IMR-90 (cell line): ENCODE results near the gene NAPEPLD. TPM values are rescaled to one million over a fixed set of nuclear protein-coding genes. Genes with fewer than 3 reads are reported as not detected.

ENCODE experiments used
- ATAC-seq: fragments of 200-7000 bp; cut with Tn5 transposase; 2 replicates; pipeline ENCODE4 v1.9.1; 2020; ENCODE audit warnings: low read depth, mild to moderate bottlenecking, moderate library complexity
- BruUV-seq: library from RNA; stranded (reverse); fragments of 400-500 nt; replicated peaks from 2 replicates; lab custom pipeline; 2021; lab: Mats Ljungman, UMichigan
- CTCF ChIA-PET: fragments of 300-600 bp; formaldehyde crosslinking; extraction: SDS; loops from one replicate; lab custom pipeline; 2021; ENCODE audit warnings: antibody characterized with exemption; lab: Yijun Ruan, JAX
- POLR2A ChIA-PET: fragments of 300-600 bp; sonication (Branson Sonifier 250); formaldehyde crosslinking; loops from one replicate; lab custom pipeline; 2022; ENCODE audit warnings: antibody characterized with exemption; ENCODE audit not compliant: unreplicated experiment; lab: Charles Lee
- DNase-seq: peaks from one replicate; pipeline ENCODE4 v3.0.0; 2013
- H2AFZ ChIP-seq: replicated peaks from 2 replicates; pipeline ENCODE3; 2013; ENCODE audit warnings: low read length, mild to moderate bottlenecking; ENCODE audit not compliant: poor library complexity
- H2AK5ac ChIP-seq: 2 replicates; pipeline ENCODE4 v1.6.1; 2013; ENCODE audit warnings: low read depth, low read length, inconsistent platforms
- H2AK9ac ChIP-seq: replicated peaks from 2 replicates; pipeline ENCODE3; 2013; ENCODE audit warnings: mild to moderate bottlenecking, low read depth, low read length, moderate library complexity; ENCODE audit not compliant: poor library complexity
- H2BK120ac ChIP-seq: 2 replicates; pipeline ENCODE4 v1.6.1; 2013; ENCODE audit warnings: low read depth, low read length, inconsistent platforms
- H2BK15ac ChIP-seq: 3 replicates; pipeline ENCODE4 v1.6.1; 2013; ENCODE audit warnings: low read depth, low read length, inconsistent platforms
- H2BK20ac ChIP-seq: 2 replicates; pipeline ENCODE4 v1.6.1; 2013; ENCODE audit warnings: low read depth, mild to moderate bottlenecking, inconsistent platforms, low read length, moderate library complexity
- H2BK5ac ChIP-seq: 2 replicates; pipeline ENCODE4 v1.6.1; 2013; ENCODE audit warnings: mild to moderate bottlenecking, low read depth, low read length, inconsistent platforms; ENCODE audit not compliant: poor library complexity, severe bottlenecking
- H3K14ac ChIP-seq: replicated peaks from 2 replicates; pipeline ENCODE4 v1.6.1; 2013; ENCODE audit warnings: low read depth, low read length, inconsistent platforms
- H3K18ac ChIP-seq: 2 replicates; pipeline ENCODE4 v1.6.1; 2013; ENCODE audit warnings: low read depth, low read length, control low read depth
- H3K23ac ChIP-seq: 2 replicates; pipeline ENCODE4 v1.6.1; 2013; ENCODE audit warnings: low read depth, low read length, inconsistent platforms
- H3K27ac ChIP-seq: 2 replicates; pipeline ENCODE4 v1.5.1; 2013; ENCODE audit warnings: mild to moderate bottlenecking, control low read depth, low read length; ENCODE audit not compliant: insufficient read depth
- H3K27me3 ChIP-seq: 2 replicates; pipeline ENCODE4 v1.6.1; 2013; ENCODE audit warnings: low read length; ENCODE audit not compliant: control insufficient read depth, insufficient read depth
- H3K36me3 ChIP-seq: 2 replicates; pipeline ENCODE4 v1.6.1; 2013; ENCODE audit warnings: low read length, mixed read lengths; ENCODE audit not compliant: control insufficient read depth, insufficient read depth
- H3K4ac ChIP-seq: 2 replicates; pipeline ENCODE4 v1.6.1; 2013; ENCODE audit warnings: low read depth, low read length, inconsistent platforms
- H3K4me1 ChIP-seq: 2 replicates; pipeline ENCODE4 v1.6.1; 2013; ENCODE audit warnings: low read length, mixed read lengths; ENCODE audit not compliant: control insufficient read depth, insufficient read depth
- H3K4me2 ChIP-seq: 2 replicates; pipeline ENCODE4 v1.6.1; 2013; ENCODE audit warnings: low read depth, mild to moderate bottlenecking, control low read depth, low read length, moderate library complexity
- H3K4me3 ChIP-seq: 2 replicates; pipeline ENCODE4 v1.5.1; 2013; ENCODE audit warnings: low read depth, mild to moderate bottlenecking, control low read depth, low read length, moderate library complexity; ENCODE audit not compliant: insufficient read depth
- H3K56ac ChIP-seq: 2 replicates; pipeline ENCODE4 v1.6.1; 2013; ENCODE audit warnings: low read length, inconsistent platforms; ENCODE audit not compliant: insufficient read depth; ENCODE audit errors: extremely low read depth
- H3K79me1 ChIP-seq, 2 experiments: 2 replicates each; pipeline ENCODE4 v1.6.1; 2013; ENCODE audit warnings: low read length in 2 of 2, inconsistent platforms in 1 of 2, low read depth in 1 of 2
- H3K9ac ChIP-seq: 2 replicates; pipeline ENCODE4 v1.6.1; 2013; ENCODE audit warnings: low read depth, low read length, control low read depth
- H3K9me1 ChIP-seq: 2 replicates; pipeline ENCODE4 v1.6.1; 2013; ENCODE audit warnings: low read length, inconsistent platforms; ENCODE audit not compliant: insufficient read depth
- H3K9me3 ChIP-seq: 2 replicates; pipeline ENCODE4 v1.6.1; 2013; ENCODE audit warnings: low read length; ENCODE audit not compliant: control insufficient read depth, insufficient read depth
- H4K20me1 ChIP-seq: 2 replicates; pipeline ENCODE4 v1.6.1; 2013; ENCODE audit warnings: low read length, inconsistent platforms; ENCODE audit not compliant: insufficient read depth
- H4K5ac ChIP-seq: 2 replicates; pipeline ENCODE4 v1.6.1; 2013; ENCODE audit warnings: mild to moderate bottlenecking, low read depth, low read length, control low read depth
- H4K8ac ChIP-seq, 2 experiments: 2 replicates each; pipeline ENCODE4 v1.6.1; 2013; ENCODE audit warnings: low read depth in 2 of 2, low read length in 2 of 2, control low read depth in 1 of 2, inconsistent platforms in 1 of 2
- H4K91ac ChIP-seq: 2 replicates; pipeline ENCODE4 v1.6.1; 2013; ENCODE audit warnings: low read depth, low read length, inconsistent platforms; ENCODE audit not compliant: insufficient read depth
- BHLHE40 ChIP-seq: fragments of 150-350 bp; IDR thresholded peaks from 2 replicates; pipeline ENCODE4 v1.6.1; 2016; ENCODE audit warnings: mild to moderate bottlenecking, low read depth, low read length
- CEBPB ChIP-seq: IDR thresholded peaks from 2 replicates; pipeline ENCODE4 v1.6.1; 2012; ENCODE audit warnings: low read depth, low read length, improper control_type of control experiment
- CHD1 ChIP-seq: IDR thresholded peaks from 2 replicates; pipeline ENCODE4 v1.6.1; 2012; ENCODE audit warnings: low read depth, low read length, improper control_type of control experiment
- CTCF ChIP-seq: conservative IDR thresholded peaks from 2 replicates; pipeline ENCODE4 v1.5.1; 2012; ENCODE audit warnings: mild to moderate bottlenecking, low read depth, low read length, improper control_type of control experiment
- ELK1 ChIP-seq: fragments of 150-350 bp; IDR thresholded peaks from 2 replicates; pipeline ENCODE4 v1.6.1; 2016; ENCODE audit warnings: low read depth, mild to moderate bottlenecking, low read length, moderate library complexity, borderline replicate concordance
- MAFK ChIP-seq: IDR thresholded peaks from 2 replicates; pipeline ENCODE4 v1.6.1; 2012; ENCODE audit warnings: low read depth, low read length, improper control_type of control experiment
- MAZ ChIP-seq: IDR thresholded peaks from 2 replicates; pipeline ENCODE4 v1.6.1; 2012; ENCODE audit warnings: low read depth, mild to moderate bottlenecking, low read length, improper control_type of control experiment, moderate library complexity, borderline replicate concordance
- MXI1 ChIP-seq: IDR thresholded peaks from 2 replicates; pipeline ENCODE4 v1.6.1; 2012; ENCODE audit warnings: low read depth, mild to moderate bottlenecking, low read length, moderate library complexity, borderline replicate concordance
- NFE2L2 ChIP-seq: fragments of 150-350 bp; IDR thresholded peaks from 2 replicates; pipeline ENCODE4 v1.6.1; 2016; ENCODE audit warnings: low read depth, mild to moderate bottlenecking, low read length
- POLR2A ChIP-seq: IDR thresholded peaks from 2 replicates; pipeline ENCODE4 v1.6.1; 2012; ENCODE audit warnings: mild to moderate bottlenecking, low read depth, low read length
- RAD21 ChIP-seq: IDR thresholded peaks from 2 replicates; pipeline ENCODE4 v1.6.1; 2012; ENCODE audit warnings: low read length, improper control_type of control experiment
- RCOR1 ChIP-seq: IDR thresholded peaks from 2 replicates; pipeline ENCODE4 v1.6.1; 2012; ENCODE audit warnings: mild to moderate bottlenecking, low read length, improper control_type of control experiment; ENCODE audit not compliant: insufficient replicate concordance
- RFX5 ChIP-seq: IDR thresholded peaks from 2 replicates; pipeline ENCODE4 v1.8.0; 2012; ENCODE audit warnings: low read depth, mild to moderate bottlenecking, low read length, moderate library complexity
- SMC3 ChIP-seq: fragments of 150-350 bp; IDR thresholded peaks from 2 replicates; pipeline ENCODE4 v1.6.1; 2016; ENCODE audit warnings: low read depth, mild to moderate bottlenecking, antibody characterized with exemption, low read length, moderate library complexity
- USF2 ChIP-seq: fragments of 150-350 bp; IDR thresholded peaks from 2 replicates; pipeline ENCODE4 v1.6.1; 2017; ENCODE audit warnings: mild to moderate bottlenecking, antibody characterized with exemption, low read length, low read depth
- WGBS, 2 experiments: methylation state at CpG; one replicate each; pipeline versions ENCODE4 v1.1.5 to v1.1.7; 2013; ENCODE audit warnings: missing lambda C conversion rate in 2 of 2; ENCODE audit not compliant: insufficient read length in 1 of 2; ENCODE audit errors: extremely low coverage in 2 of 2; 5-methylcytosine and 5-hydroxymethylcytosine counted together
- dilution Hi-C: fragments of 300-500 bp; cut with HindIII; formaldehyde crosslinking; loops from one replicate; pipeline ENCODE4 v1.14.3; 2018; ENCODE audit warnings: low sequenced_read_pairs; ENCODE audit not compliant: unreplicated experiment
- in situ Hi-C: fragments of 300-500 bp; cut with MboI; formaldehyde crosslinking; loops from 3 replicates; pipeline ENCODE4 v1.14.3; 2019; ENCODE audit warnings: low sequenced_read_pairs, inconsistent platforms, mixed read lengths
- intact Hi-C: fragments of 100-400 bp; cut with micrococcal nuclease; formaldehyde crosslinking; loops from 2 replicates; pipeline ENCODE4 v1.10.0; 2022
- polyA plus RNA-seq, 3 experiments: library from polyadenylated mRNA; depleted of rRNA; stranded (reverse); fragments of >200 nt; gene quantifications; 2 replicates each; pipeline ENCODE4 v1.2.3, GENCODE V29; 2012; ENCODE audit warnings: low replicate concordance in 1 of 3
- total RNA-seq: library from RNA; depleted of rRNA; stranded (reverse); fragments of >200 nt; gene quantifications from 2 replicates; pipeline ENCODE4 v1.2.3, GENCODE V29; 2012

The NAPEPLD gene
- total and polyA plus RNA-seq, 2 of the 4 experiments (the other 2 are of a cell fraction) = 2.2 to 3.4 TPM

- no peak overlapping the region for H3K4ac ChIP-seq
- H2AFZ ChIP-seq = no peak overlapping the region
- no peak overlapping the region for H2AK9ac ChIP-seq
- intact Hi-C loops = no loop called here
- H3K4me1 ChIP-seq = peaks cover 2% of the 10 kb centered on the region; the same call in 1 of the 2 replicates
- WGBS, 2 experiments = no CpG with 5 or more reads among the region's 2 CpGs
- no peak overlapping the region for H3K56ac ChIP-seq
- H4K5ac ChIP-seq = no peak overlapping the region
- H2AK5ac ChIP-seq = no peak overlapping the region
- no peak overlapping the region for H3K9ac ChIP-seq
- no peaks in the 10 kb centered on the region for H3K27me3 ChIP-seq
- no peaks in the 10 kb centered on the region for H3K9me3 ChIP-seq
- H3K23ac ChIP-seq = no peak overlapping the region
- H3K4me2 ChIP-seq = no peak overlapping the region
- H3K14ac ChIP-seq = no peak overlapping the region
- H3K27ac ChIP-seq = no peak overlapping the region
- no TSS peak for BruUV-seq
- no peaks in the 10 kb centered on the region for H4K20me1 ChIP-seq
- no peak overlapping the region for H2BK120ac ChIP-seq
- ATAC-seq (no peak), DNase-seq (no peak)
- no peak overlapping the region for H4K91ac ChIP-seq
- peaks cover 7% of the 10 kb centered on the region for H3K36me3 ChIP-seq
- CTCF ChIA-PET = no interaction called here
- dilution Hi-C loops = no loop called here
- no peak overlapping the region for H2BK5ac ChIP-seq
- POLR2A ChIA-PET = no interaction called here
- no peak overlapping the region for H2BK20ac ChIP-seq
- H3K4me3 ChIP-seq = no peak overlapping the region
- no peak overlapping the region for H3K18ac ChIP-seq
- no peak for TF ChIP-seq CHD1
- no peak for TF ChIP-seq ELK1
- no peak for TF ChIP-seq NFE2L2
- TF ChIP-seq CEBPB = no peak
- no peak for TF ChIP-seq CTCF
- TF ChIP-seq RAD21 = no peak
- TF ChIP-seq BHLHE40 = no peak
- TF ChIP-seq POLR2A = no peak
- TF ChIP-seq MAZ = no peak
- no peak for TF ChIP-seq MAFK
- TF ChIP-seq MXI1 = no peak
- TF ChIP-seq USF2 = no peak
- TF ChIP-seq RCOR1 = no peak
- no peak for TF ChIP-seq RFX5
- no peak for TF ChIP-seq SMC3
- H3K9me1 ChIP-seq = peaks cover 3% of the 10 kb centered on the region; the same call in 1 of the 2 replicates
- no peak overlapping the region for H2BK15ac ChIP-seq
- H3K79me1 ChIP-seq = no peaks in the 10 kb centered on the region
- H4K8ac ChIP-seq = no peak overlapping the region
- in situ Hi-C loops = no loop called here
These were observed 47.4 kb downstream of the NAPEPLD start for GRCh38 chr7:103101543-103101942.
